HG02759 (cell line): Measurements from ENCODE around the gene GRM5.
"Not testable (repeated sequence)": the region's sequence is repeated elsewhere in the genome, so short reads cannot be mapped to it uniquely, and the experiment has no call there.

Experiments used
- ATAC-seq: cut with Tn5 transposase; IDR thresholded peaks from one replicate; pipeline ENCODE4 v1.9.1; 2021; ENCODE audit warnings: mild to moderate bottlenecking, moderate library complexity; ENCODE audit not compliant: unreplicated experiment

Gene GRM5

GRCh38 chr11:89065651-89066201 is at the start of gene GRM5:
TSS of gene GRM5 (minus strand) at chr11:89065982. CDS start at chr11:89047872, 18,110 bp downstream.
- not testable (repeated sequence) for ATAC-seq

- peak; percentile 92 for ATAC-seq
Observed at GRCh38 chr11:89097956-89098355, 32.2 kb upstream of the GRM5 start.

- ATAC-seq = not testable (repeated sequence)
Observed at GRCh38 chr11:89093806-89094205, 28.0 kb upstream of the GRM5 start.

- ATAC-seq = not testable (repeated sequence)
Observed at GRCh38 chr11:89084951-89085350, 19.2 kb upstream of the GRM5 start.

- ATAC-seq = not testable (repeated sequence)
Observed at GRCh38 chr11:89070911-89071310, 5.1 kb upstream of the GRM5 start.

GRCh38 chr11:89067264-89067663 is 1.5 kb upstream of the GRM5 start:
- no peak for ATAC-seq

GRCh38 chr11:89065066-89065465 is 716 bp downstream of the GRM5 start:
- ATAC-seq = no peak

- not testable (repeated sequence) for ATAC-seq
Observed at GRCh38 chr11:89063481-89063951, 2.3 kb downstream of the GRM5 start.

GRCh38 chr11:89062771-89063298 is 2.9 kb downstream of the GRM5 start:
- not testable (repeated sequence) for ATAC-seq

- not testable (repeated sequence) for ATAC-seq
Observed at GRCh38 chr11:89061839-89062238, 3.9 kb downstream of the GRM5 start.

- ATAC-seq = not testable (repeated sequence)
Observed at GRCh38 chr11:89057406-89057805, 8.4 kb downstream of the GRM5 start.

- no peak for ATAC-seq
Observed at GRCh38 chr11:89052220-89052619, 13.6 kb downstream of the GRM5 start.

GRCh38 chr11:89047159-89047558 is 18.6 kb downstream of the GRM5 start:
- ATAC-seq = not testable (repeated sequence)

- ATAC-seq = not testable (repeated sequence)
Observed at GRCh38 chr11:89043861-89044588, 21.8 kb downstream of the GRM5 start.

GRCh38 chr11:89029671-89030070 is 36.1 kb downstream of the GRM5 start:
- not testable (repeated sequence) for ATAC-seq

- no peak for ATAC-seq
Observed at GRCh38 chr11:89021339-89021738, 44.4 kb downstream of the GRM5 start.

- ATAC-seq = not testable (repeated sequence)
Observed at GRCh38 chr11:89019827-89020547, 45.8 kb downstream of the GRM5 start.

GRCh38 chr11:89016214-89016613 is 49.6 kb downstream of the GRM5 start:
- ATAC-seq = no peak

GRCh38 chr11:89015614-89016013 is 50.2 kb downstream of the GRM5 start:
- no peak for ATAC-seq

- ATAC-seq = not testable (repeated sequence)
Observed at GRCh38 chr11:89000852-89001251, 64.9 kb downstream of the GRM5 start.

GRCh38 chr11:88979641-88980040 is 86.1 kb downstream of the GRM5 start:
- ATAC-seq = no peak
